NCI-H345 (cell line): ENCODE data around the gene HSD17B4.
"Not testable (repeated sequence)": the region's sequence is repeated elsewhere in the genome, so short reads cannot be mapped to it uniquely, and the experiment has no call there.

ENCODE experiments used
- DNase-seq: peaks from one replicate; lab custom pipeline; 2025; lab: John Stamatoyannopoulos, UW

The HSD17B4 gene

DNA sequence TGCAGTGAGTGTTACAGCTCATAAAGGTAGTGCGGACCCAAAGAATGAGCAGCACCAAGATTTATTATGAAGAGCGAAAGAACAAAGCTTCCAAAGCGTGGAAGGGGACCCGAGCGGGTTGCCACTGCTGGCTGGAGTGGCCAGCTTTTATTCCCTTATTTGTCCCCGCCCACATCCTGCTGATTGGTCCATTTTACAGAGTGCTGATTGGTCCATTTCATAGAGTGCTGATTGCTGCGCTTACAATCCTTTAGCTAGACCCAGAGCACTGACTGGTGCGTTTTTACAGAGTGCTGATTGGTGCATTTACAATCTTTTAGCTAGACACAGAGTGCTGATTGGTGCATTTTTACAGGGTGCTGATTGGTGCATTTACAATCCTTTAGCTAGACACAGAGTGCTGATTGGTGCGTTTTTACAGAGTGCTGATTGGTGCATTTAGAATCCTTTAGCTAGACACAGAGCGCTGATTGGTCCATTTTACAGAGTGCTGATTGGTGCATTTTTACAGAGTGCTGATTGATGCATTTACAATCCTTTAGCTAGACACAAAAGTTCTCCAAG is 19.5 kb upstream of the HSD17B4 start:
- not testable (repeated sequence) for DNase-seq

DNA sequence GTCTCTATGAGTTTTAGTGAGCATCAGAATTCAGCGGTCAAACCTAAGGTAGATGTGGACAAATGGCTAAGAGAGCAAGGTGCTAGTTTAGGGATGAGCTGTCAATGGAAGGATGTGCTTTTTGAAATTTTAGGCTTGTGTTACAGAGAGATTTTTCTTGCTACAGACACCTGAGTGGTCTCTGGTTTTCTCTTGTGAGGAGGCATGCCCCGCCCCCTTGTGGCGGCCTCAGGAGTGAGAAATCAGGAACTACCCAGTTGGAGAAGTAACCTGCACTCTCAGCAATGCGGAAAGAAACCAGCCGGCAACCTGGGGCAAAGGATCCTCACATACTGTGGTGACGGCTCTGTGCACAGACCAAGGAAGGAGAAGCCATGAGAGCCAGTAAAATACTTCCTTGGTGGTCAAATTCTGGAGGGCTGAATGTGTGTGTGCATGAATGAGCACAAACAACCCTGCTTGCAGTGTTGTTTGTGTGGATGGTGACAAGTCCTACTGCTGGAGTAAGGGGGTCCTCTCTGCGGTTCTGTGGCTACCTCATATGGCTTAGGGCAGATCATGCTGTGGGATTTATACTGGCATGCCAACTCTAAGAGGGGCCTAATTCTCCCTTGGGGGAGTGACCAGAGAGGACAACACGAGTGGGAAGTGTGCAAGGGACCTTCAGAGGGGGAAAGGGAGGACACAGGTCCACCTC is 16.7 kb upstream of the HSD17B4 start:
- DNase-seq: no peak

DNA sequence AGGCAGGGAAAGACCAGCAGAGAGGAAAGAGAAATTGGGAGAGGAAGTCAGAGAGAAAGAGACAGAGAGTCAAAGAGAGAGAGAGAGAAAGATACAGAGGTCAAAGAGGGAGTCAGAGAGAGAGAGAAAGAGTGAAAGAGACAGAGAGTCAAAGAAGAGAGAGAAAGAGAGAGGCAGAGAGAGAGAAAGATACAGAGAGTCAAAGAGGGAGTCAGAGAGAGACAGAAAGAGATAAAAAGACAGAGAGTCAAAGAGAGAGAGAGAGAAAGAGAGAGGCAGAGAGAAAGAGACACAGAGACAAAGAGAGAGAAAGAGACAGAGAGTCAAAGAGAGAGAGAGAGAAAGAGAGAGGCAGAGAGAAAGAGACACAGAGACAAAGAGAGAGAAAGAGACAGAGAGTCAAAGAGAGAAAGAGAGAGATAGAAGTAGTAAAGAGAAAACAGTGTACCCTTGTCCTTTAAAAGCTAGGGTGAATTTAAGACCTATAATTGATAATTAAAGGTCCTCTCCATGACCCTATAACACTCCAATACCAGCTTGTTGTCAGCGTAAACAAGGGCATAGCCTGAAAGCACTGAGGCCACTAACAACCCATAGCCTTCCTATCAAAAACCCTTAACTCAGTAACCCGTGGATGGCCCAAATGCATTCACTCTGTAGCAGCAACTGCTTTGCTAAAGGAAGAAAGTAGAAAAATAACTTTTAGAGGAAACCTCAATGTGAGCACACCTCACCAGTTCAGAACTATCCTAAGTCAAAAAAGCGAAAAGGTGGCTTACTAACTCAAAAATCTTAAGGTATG is 14.3 kb upstream of the HSD17B4 start:
- not testable (repeated sequence) for DNase-seq

DNA sequence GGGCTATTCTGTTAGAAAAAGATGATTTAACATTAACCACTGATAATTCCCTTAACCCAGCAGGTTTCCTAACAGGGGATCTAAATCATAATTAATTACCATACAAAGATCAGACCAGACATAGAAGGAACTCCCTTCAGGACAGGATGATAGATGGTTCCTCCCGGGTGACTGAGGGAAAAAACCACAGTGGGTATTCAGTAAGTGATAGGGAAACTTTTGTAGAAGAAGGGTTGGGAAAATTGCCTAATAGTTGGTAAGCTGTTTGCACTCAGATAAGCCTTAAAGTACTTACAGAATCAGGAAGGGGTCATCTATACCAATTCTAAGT is 13.7 kb upstream of the HSD17B4 start:
- not testable (repeated sequence) for DNase-seq

DNA sequence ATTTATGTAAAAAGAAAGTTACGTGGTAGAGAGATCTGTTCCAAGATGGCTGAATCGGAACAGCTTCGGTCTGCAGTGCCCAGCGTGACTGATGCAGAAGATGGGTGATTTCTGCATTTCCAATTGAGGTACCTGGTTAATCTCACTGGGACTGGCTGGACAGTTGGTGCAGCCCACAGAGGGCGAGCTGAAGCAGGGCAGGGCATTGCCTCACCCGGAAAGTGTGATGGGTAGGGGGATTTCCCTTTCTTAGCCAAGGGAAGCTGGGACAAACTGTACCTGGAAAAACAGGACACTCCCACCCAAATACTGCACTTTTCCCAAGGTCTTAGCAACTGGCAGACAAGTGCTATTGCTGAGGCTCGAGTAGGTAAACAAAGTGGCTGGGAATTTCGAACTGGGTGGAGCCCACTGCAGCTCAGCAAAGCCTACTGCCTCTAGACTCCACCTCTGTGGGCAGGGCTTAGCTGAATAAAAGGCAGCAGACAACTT is 13.1 kb upstream of the HSD17B4 start:
- no peak for DNase-seq

DNA sequence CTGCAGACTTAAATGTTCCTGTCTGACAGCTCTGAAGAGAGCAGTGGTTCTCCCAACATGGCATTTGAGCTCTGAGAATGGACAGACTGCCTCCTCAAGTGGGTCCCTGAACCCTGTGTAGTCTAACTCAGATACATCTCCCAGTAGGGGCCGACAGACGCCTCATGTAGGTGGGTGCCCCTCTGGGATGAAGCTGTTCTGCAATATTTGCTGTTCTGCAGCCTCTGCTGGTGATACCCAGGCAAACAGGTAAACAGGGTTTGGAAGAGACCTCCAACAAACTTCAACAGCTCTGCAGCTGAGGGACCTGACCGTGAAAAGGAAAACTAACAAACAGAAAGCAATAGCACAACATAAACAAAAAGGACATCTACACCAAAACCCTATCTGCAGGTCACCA is 12.7 kb upstream of the HSD17B4 start:
- DNase-seq: not testable (repeated sequence)

DNA sequence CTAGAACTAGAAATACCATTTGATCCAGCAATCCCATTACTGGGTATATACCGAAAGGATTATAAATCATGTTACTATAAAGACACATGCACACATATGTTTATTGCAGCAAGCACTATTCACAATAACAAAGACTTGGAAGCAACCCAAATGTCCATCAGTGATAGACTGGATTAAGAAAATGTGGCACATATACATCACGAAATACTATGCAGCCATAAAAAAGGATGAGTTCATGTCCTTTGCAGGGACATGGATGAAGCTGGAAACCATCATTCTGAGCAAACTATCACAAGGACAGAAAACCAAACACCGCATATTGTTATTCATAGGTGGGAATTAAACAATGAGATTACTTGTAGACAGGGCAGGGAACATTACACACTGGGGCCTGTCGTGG is 7.7 kb upstream of the HSD17B4 start:
- DNase-seq: not testable (repeated sequence)

DNA sequence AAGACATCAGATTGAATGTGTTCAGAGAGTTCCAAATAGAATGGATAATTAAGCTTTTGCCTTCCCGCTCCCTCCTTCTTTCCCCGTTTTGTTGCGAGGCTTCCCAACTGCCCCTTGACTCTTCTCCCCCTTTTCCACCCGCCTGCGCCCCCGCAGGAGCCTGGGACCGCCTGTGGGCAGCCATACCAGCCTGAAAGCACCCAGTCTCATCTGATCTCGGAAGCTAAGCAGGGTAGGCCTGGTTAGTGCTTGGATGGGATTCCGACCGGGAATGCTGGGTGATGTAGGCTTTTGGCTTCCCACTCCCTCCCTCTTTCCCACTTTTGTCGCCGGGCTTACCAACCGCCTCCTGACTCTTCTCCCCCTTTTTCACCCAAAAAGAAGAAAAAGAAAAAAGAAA is 6.8 kb upstream of the HSD17B4 start:
- DNase-seq: no peak

DNA sequence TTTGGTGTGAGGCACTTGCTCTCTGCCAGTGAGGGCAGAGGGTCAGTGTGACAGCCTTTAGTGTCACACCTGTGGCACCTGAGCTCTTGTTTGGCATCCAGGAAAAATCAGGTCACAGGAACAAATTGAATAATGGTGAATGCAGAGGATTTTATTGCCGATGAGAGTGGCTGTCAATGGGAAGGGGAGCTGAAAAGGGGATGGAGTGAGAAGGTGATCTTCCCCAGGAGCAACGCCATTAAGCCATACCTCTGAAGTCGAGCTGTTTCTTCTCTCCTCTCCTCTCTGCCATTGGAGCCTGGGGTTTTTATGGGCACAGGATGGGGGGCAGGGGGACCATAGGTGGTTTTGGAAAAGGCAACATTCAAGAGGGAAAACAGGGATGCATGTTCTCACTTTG is 2.4 kb upstream of the HSD17B4 start:
- DNase-seq: no peak

DNA sequence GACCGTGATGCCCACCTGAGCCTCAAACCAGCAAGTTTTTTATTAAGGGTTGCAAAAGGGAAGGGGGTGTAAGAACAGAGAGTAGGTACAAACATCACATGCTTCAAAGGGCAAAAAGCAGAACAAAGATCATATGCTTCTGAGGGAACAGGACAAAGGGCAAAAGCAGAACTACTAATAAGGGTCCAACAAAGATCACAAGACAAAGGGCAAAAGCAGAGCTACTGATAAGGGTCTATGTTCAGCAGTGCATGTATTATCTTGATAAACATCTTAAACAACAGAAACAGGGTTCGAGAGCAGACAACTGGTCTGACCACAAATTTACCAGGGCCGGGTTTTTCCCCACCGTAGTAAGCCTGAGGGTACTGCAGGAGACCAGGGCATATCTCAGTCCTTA is 1.7 kb upstream of the HSD17B4 start:
- DNase-seq: not testable (repeated sequence)

DNA sequence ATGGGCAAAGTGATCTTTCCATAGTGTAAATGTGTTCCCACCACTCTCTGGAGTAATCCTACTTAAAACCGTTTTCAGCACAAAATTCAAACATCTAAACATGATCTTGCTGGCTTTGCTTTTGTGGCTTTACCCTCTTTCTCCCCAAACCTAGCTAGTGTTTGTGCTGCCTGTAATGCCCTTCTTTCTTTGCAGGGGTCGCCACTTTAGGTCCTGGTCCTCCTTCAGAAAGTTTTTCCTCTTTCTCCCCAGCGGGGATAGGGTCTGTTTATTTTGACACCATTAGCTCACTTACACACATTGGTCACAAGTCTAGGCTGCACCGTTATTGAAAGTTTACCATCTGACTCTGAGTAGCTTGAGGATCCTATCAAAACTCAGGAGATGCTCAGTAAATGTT is 736 bp upstream of the HSD17B4 start:
- DNase-seq: no peak

DNA sequence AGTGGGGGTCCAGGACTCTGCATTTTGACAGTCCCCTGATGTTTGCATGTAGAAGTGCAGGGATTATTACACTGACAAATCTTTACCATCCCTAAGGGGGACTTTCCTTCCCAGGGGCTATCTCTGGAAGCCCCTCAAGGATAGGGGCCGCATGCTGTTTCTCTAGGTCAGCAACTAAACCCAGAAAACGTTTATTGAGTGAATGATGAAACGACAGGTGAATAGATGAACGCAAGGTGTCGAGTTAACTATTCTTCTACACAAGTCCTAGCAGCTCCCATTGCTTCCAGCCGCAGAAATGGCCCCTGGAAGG is 281 bp upstream of the HSD17B4 start:
- DNase-seq: no peak

DNA sequence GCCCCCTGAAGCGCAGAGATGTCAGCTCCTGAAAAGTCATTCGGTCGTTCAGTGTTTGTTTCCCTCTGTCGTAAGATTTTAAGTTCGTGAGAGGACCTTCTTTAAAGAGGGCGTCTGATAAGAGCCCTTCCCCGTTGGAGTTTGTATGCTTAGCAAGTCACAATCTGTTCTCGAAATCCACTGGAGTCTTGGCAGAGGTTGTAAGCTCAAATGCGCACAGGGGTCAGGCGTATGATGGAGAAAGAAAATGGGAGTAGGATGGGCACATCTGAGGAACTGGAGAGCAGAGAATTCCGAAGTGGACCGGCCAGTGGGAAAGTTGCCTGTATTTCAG is 710 bp downstream of the HSD17B4 start:
- DNase-seq: no peak

DNA sequence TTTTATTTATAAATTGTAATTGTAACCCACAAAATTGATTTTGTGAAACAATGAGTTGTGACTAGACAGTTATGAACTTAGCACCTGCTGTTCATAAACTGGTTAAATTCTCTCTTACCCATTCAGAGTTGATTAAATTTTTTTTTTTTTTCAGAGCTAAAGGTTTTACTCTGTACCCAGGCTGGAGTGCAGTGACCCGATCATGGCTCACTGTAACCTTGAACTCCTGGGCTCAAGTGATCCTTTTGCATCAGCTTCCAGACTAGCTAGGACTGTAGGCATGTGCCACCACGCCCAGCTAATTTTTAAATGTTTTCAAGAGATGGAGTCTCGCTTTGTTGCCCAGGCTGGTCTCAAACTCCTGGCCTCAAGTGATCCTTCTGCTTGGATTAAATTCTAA is 1.9 kb downstream of the HSD17B4 start:
- DNase-seq: no peak

DNA sequence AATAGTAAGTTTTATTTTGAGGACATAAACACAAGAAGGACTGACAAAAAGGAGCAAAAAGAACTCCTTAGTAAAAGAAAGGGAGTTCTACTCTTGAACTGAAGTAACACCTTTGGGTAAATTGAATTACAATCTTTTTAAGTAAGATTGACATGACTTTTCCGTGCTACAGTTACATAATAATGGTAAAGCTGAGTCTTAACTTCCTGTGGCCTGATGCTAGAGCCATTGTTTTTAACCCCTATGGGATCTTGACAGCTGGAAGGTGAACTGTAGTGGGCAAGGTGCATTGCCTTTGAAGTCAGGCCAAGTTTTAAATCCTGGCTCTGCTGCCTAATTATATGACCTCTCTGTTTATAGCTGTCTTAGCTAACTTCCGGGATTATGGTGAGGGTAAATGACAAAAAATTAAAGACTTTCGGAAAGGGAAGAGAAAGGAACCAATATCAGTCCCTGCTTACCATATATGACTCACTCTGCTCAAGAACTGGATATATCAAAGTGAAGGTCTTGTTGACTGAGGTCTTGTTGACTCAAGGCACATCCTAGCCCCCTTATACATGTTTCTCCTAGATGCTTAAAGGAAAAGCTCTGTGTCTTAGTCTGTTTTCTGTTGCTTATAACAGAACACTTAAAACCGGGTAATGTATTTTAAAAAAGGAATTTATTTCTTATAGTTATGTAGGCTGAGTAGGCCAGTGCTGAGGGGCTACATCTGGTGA is 6.8 kb downstream of the HSD17B4 start:
- no peak for DNase-seq

DNA sequence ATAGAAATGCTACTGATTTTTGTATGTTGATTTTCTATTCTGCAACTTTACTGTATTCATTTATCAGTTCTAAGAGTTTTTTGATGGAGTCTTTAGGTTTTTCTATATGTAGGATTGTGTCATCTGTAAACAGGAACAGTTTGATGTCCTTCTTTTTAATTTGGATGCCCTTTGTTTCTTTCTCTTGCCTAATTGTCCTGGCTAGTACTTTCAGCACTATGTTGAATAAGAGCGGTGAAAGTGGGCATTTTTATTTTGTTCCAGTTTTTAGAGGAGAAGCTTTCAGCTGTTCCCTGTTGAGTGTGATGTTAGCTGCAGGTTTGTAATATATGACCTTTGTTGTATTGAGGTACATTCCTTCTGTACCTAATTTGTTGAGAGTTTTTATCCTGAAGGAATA is 13.3 kb downstream of the HSD17B4 start:
- no peak for DNase-seq

DNA sequence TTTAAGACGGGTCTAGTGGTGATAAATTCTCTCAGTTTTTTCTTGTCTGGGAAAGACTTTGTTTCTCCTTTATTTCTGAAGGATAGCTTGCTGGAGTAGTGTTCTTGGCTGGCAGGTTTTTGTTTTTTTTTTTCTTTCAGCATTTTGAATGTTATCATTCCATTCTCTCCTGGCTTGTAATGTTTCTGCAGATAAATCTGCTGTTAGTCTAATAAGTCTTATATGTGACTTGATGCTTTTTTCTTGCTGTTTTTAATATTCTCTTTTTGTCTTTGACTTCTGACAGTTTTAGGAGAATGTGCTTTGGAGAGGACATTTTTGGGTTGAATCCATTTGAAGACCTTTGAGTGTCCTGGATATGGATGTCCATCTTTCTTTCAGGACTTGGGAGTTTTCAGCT is 16.0 kb downstream of the HSD17B4 start:
- DNase-seq: no peak

DNA sequence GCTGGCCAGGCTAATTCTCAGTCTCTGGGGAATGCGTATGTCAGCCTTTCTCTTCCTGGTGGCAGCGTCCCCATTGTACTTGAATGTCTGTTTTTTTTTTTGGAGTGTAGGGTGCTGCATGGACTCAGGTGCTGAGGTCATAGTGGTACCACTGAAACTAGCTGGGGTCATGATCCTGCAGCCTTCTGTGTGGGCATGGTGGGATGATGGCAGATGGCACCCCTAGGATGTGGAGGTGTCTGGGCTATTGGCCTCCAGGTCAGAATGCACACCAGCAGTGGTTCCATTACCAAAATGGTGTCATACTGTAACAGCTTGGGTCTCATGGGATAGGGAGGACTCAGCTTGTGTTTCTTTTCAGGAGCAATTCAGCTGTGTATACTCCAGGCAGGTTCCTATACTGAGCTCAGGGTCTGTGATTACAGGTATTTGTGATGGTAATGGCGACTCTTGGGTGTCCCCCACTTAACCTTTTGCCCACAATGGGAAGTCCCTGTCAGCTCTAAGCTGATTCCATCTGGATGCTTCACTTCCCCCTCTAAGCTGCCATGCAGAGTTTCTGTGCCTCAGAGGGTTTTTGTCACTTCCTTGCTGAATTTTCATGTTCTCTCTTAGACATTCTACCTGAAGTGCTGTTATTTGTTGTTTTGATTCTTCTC is 17.9 kb downstream of the HSD17B4 start:
- DNase-seq: no peak

DNA sequence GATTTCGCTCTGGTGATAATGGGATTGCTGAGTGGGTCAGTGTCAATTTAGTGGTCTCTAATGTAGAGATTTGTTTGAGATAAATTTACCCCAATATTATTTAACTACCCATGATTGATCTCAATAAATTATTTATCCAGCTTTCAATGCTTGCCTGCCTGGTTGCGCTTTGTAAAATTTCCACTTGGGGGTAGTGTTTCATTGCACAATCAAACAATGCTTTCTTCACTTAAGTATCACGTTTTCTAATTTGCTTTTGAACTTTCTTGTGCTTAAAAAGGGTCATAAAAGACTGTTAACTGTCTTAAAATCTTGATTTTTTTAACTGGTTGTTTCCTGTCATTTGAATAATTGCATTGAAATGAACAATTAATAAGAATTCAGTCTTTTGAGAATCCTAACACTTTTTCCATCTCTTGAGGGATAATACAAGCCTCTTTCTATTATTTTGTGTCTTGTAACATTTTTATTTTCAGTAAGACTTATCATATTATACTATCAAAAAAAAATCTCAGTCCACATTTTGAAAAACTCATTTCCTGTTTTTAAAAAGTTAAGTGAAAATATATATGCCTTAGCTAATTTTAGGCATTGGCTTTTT is 18.7 kb downstream of the HSD17B4 start:
- peak; percentile 2 for DNase-seq

DNA sequence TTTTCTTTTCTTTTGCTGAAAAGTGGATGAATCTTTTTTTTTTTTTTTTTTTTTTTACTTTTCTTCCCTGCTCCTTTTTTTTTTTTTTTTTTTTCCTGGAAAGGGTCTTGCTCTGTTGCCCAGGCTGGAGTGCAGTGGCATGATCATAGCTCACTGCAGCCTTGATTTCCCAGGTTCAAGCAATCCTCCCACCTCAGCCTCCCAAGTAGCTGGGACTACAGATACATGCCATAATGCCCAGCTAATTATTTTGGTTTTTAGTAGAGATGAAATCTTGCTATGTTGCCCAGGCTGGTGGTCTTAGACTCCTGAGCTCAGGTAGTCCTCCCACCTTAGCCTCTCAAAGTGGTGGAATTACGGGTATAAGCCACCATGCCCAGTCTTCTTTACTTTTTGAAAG is 20.9 kb downstream of the HSD17B4 start:
- DNase-seq: no peak

DNA sequence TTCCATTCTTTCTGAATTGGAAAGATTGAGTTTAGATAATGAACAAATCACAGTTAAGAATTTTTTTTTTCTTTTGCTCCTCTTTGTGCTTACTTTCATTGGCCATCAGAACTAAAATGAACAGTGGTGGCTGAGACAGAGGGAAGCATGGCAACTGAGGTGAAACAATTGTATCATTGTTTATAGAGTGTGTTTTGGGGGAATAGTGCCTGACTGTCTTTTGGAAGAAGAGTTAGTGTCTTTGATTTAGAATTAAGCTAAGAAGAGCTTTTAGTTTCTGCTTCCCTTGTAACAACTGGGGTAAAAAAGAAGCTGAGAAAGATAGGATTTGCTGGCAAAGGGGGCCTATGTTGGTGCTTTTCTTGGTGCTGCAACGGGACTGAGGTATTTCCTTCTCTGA is 24.0 kb downstream of the HSD17B4 start:
- no peak for DNase-seq

DNA sequence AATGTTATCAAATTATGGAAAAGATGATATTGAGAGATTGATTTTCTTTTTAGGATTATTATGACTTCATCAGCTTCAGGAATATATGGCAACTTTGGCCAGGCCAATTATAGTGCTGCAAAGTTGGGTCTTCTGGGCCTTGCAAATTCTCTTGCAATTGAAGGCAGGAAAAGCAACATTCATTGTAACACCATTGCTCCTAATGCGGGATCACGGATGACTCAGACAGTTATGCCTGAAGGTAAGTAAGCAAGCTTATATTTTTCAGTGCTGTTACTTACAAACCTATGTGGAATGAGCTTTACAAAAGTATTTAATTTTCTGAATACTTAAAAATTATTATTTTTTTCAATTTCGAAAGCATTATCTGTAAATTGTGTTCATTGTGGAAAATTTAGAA is 26.5 kb downstream of the HSD17B4 start:
- DNase-seq: no peak
